Measurements from ENCODE around the gene CAMSAP2.

The CAMSAP2 gene

DNA sequence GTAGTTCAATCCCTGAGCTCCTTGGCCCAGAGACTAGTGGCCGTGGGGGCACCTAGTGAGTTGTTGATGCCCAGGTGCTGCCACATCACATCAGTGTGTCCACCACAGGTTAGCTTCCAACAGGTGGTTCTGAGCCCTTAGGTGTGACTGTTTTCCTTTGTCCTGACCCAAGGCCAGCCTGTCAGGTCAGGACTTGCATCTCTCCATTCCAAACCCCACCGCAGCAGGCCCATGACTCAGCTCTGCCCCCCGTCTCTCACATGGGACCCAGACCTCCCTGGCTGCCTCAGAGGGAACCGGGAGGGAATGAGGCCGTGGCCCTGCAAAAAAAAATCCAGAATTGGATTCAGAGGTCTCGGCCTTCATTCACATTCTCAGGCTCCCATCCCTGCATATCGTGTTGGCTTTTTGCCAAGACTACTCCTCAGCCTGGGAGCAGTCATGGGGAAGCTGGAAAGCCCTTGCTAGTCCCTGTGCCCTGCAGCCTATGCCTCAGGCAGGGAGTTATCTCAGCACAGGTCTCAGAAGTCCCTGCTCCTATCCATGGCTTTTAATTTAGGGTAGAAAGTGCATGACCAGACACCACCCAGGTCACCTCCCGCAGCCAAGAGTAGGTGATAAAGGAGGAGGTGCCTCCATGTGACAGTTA, 163.2 kb downstream of the CAMSAP2 start:
- no peak for DNase-seq

DNA sequence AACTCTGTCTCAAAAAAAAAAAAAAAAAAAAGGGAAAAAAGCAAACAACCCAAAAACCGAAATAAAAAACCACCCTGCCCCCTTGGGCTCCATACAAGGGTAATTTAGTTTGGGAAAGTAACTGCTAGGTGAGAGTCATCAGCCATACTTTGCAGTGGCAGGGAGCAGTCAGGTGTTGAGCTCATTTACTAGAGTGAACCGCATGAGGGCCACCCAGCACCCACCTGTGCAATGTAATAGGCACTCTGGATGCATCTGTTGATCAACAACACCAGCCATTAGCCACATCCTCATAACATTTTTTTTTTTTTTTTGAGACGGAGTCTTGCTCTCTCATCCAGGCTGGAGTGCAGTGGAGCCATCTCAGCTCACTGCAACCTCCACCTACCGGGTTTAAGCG, 165.1 kb downstream of the CAMSAP2 start:
- DNase-seq, result no peak

GRCh38 chr1:200904772-200905171, 166.1 kb downstream of the CAMSAP2 start:
- no peak for DNase-seq

DNA sequence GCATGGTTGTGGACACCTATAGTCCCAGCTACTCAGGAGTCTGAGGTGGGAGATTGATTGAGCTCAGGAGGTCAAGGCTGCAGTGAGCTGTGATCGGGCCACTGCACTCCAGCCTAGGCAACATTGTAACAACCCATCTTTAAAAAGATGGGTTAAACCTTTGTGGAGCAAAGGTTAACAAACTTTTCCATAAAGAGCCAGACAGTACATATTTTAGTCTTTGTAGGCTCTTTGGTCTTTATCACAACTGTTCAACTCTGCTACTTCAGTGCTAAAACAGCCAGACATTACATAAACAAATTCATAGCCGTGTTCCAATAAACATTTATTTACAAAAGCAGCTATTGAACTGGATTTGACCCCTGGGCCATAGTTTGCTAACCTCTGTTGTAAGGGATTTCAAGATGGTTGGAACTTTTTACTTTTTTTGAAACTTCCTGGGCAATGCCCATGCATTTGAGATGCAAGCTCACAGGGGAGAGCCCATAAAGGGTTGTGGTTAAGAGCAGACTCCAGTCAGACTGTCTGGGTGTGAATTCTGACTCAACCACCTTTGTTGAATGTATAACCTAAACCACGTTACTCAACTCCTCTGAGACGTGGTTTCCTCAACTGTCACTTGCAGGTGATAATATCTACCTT, 166.8 kb downstream of the CAMSAP2 start:
- no peak for DNase-seq

DNA sequence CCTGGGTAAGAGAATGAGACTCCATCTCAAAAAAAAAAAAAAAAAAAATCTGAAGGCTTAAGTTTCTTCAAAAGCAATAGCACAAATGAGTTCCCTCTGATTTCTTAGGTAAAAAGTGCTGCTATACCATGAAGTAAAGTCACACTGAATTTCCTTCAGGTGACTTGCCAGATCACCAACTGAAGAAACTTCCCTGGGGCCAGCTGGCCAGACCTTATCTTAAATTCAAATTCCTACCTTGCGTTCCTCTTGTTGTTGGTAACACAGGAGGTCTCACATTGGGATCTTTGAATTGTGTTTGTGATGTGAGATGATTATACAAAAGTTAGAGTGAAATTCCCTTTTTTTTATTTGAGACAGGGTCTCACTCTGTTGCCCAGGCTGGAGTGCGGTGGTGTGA, 167.8 kb downstream of the CAMSAP2 start:
- no peak for DNase-seq

DNA sequence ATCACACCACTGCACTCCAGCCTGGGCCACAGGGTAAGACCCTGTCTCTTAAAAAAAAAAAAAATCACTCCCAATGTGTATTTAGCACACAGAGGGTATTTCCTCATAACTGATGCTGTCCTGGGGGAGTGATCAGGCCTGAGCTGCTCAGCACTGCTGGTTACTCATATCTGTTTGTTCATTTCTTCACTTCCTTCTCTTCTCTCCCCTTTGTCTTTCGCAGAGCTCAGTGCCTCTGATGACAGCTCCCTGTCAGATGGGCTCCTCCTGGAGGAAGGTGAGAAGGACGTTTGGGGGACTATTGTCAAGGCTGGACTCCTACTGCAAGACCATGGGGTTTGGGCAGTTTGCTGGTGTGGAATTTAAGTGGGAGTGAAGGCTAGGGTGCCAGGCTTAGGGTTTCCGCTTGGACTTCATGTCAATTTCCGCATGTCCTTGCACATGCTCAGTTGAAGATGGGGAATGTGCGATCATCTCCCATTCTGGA, 169.0 kb downstream of the CAMSAP2 start:
- DNase-seq, result no peak

- DNase-seq, result no peak
Measured at GRCh38 chr1:200908191-200908868, 169.6 kb downstream of the CAMSAP2 start.

- DNase-seq, result no peak
Measured at GRCh38 chr1:200909071-200909470, 170.4 kb downstream of the CAMSAP2 start.

DNA sequence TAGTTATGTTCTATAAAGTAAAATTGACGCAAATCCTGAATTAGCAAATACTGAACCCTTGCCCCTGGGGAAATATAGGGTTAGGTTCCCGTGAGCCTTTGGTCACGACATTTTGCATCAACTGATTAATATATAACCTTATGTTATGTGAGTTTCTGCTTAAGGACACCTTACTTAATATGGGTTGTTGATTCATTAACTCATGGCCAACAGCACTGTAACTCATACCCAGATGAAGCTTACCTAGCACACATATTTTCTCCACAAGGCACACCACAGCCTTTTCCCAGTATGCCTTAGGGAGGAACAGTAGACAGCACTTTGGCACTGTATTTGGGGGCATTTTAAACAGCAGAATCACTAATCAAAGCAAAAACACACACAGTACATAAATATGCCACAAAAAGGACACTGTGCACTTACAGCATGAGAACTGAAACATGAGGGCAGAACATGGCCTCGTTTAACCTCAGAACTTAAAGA, 171.1 kb downstream of the CAMSAP2 start:
- DNase-seq, result no peak
